Uterus (tissue), 4 donors: ENCODE measurements around the gene COL15A1. TPM values are rescaled to one million over a fixed set of nuclear protein-coding genes. Genes with fewer than 3 reads are reported as not detected.

Experiments
- DNase-seq, 2 donors: peaks; one replicate each; pipeline ENCODE4 v3.0.0-alpha.2; 2019 to 2020
- H3K27ac ChIP-seq, 2 donors: fragments of 200-600 bp; sonication (generic); 1 replicate in 1 of 2; 2 replicates in 1 of 2; pipeline ENCODE4 v1.5.1; 2016 to 2018
- H3K27me3 ChIP-seq, 2 donors: fragments of 200-600 bp; sonication (generic); one replicate each; pipeline ENCODE4 v1.5.1; 2018 to 2019; ENCODE audit warnings: control low read depth in 1 of 2
- H3K36me3 ChIP-seq, 2 donors: fragments of 200-600 bp; sonication (generic); one replicate each; pipeline ENCODE4 v1.5.1; 2019; ENCODE audit warnings: control low read depth in 1 of 2
- H3K4me1 ChIP-seq, 2 donors: fragments of 200-600 bp; sonication (generic); one replicate each; pipeline ENCODE4 v1.5.1; 2018 to 2019; ENCODE audit warnings: control low read depth in 1 of 2
- H3K4me3 ChIP-seq, 2 donors: fragments of 200-600 bp; sonication (generic); 1 replicate in 1 of 2; 2 replicates in 1 of 2; pipeline ENCODE4 v1.5.1; 2018 to 2019; ENCODE audit warnings: mild to moderate bottlenecking in 1 of 2
- H3K9me3 ChIP-seq, 2 donors: fragments of 200-600 bp; sonication (generic); one replicate each; pipeline ENCODE4 v1.5.1; 2019; ENCODE audit warnings: control low read depth in 1 of 2
- POLR2A ChIP-seq, 2 donors: fragments of 450-650 bp; IDR thresholded peaks; one replicate each; pipeline ENCODE4 v1.6.1; 2016; ENCODE audit warnings: antibody characterized with exemption in 2 of 2, mild to moderate bottlenecking in 1 of 2, moderate library complexity in 1 of 2
- intact Hi-C: fragments of 100-400 bp; cut with DNase I; formaldehyde crosslinking; loops from one replicate; pipeline ENCODE4 v1.15.1; 2023; ENCODE audit warnings: low total_unique reads
- total RNA-seq, 4 donors: library from RNA; depleted of rRNA in 3 of 4; stranded (reverse); fragments of >200 nt in 3 of 4; gene quantifications; one replicate each; pipeline versions ENCODE4 v1.1.0 to v1.2.4, GENCODE V29; 2014 to 2023
- TF ChIP-seq, protein P1 (sequence below), 4 experiments: fragments of 200-600 bp in 2 of 4; fragments of 450-650 bp in 2 of 4; sonication (generic) in 2 of 4; IDR thresholded peaks; one replicate each; pipeline ENCODE4 v1.5.1; 2016 to 2019; ENCODE audit warnings: antibody characterized with exemption in 4 of 4, mild to moderate bottlenecking in 2 of 4, moderate library complexity in 1 of 4
- donor health status: DM: yes; HTN: yes; CAD: no.

COL15A1 gene
- total RNA-seq, 4 donors from 2014 or later: 20.3 to 160 (median 50.4) TPM

- H3K4me1 ChIP-seq: no peaks in the 10 kb centered on the region
- no peaks in the 10 kb centered on the region for H3K36me3 ChIP-seq
- DNase-seq: no peak
- no peak overlapping the region for H3K4me3 ChIP-seq
- no peak for TF ChIP-seq POLR2A (IDR thresholded peaks at IDR 0.05)
- TF ChIP-seq, protein P1, sequence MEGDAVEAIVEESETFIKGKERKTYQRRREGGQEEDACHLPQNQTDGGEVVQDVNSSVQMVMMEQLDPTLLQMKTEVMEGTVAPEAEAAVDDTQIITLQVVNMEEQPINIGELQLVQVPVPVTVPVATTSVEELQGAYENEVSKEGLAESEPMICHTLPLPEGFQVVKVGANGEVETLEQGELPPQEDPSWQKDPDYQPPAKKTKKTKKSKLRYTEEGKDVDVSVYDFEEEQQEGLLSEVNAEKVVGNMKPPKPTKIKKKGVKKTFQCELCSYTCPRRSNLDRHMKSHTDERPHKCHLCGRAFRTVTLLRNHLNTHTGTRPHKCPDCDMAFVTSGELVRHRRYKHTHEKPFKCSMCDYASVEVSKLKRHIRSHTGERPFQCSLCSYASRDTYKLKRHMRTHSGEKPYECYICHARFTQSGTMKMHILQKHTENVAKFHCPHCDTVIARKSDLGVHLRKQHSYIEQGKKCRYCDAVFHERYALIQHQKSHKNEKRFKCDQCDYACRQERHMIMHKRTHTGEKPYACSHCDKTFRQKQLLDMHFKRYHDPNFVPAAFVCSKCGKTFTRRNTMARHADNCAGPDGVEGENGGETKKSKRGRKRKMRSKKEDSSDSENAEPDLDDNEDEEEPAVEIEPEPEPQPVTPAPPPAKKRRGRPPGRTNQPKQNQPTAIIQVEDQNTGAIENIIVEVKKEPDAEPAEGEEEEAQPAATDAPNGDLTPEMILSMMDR (IDR thresholded peaks at IDR 0.05): no peak
- no peaks in the 10 kb centered on the region for H3K9me3 ChIP-seq
- no peak overlapping the region for H3K27ac ChIP-seq
- no peaks in the 10 kb centered on the region for H3K27me3 ChIP-seq
- intact Hi-C loops: no loop called here
These were observed 95.9 kb downstream of the COL15A1 start for GRCh38 chr9:99039505-99040182.

DNA sequence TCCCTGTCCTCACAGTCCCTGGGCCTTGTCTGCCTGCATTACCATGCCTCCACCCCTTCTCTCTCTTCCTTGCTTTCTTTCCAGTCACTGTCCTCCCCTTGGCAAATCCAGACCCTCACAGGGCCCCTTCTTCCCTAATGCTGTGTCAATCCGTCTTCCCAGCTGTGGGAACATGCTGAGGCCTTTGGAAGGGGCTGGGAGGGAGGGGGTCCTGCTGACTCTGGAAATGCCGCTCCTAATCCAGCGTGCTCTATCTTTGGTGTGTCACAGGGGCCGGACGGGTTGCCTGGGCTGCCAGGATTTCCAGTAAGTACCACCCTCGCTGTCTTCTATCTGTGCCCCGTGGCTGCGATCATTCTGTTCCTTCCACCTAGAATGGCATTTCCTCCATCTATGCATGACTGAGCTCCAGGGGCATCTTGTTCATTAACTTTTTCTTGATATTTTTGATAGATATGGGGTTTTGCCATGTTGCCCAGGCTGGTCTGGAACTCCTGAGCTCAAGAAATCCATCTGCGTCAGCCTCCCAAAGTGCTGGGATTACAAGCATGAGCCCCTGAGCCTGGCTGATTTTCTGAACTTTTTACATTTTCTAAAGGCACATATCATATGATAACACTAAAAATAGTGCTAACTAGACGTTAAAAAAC lies 96.7 kb downstream of the COL15A1 start:
- H3K27ac ChIP-seq: no peak overlapping the region
- no peaks in the 10 kb centered on the region for H3K9me3 ChIP-seq
- no peaks in the 10 kb centered on the region for H3K36me3 ChIP-seq
- no peak overlapping the region for H3K4me3 ChIP-seq
- H3K4me1 ChIP-seq: no peaks in the 10 kb centered on the region
- TF ChIP-seq, protein P1 (IDR thresholded peaks at IDR 0.05): no peak
- no peak for TF ChIP-seq POLR2A (IDR thresholded peaks at IDR 0.05)
- intact Hi-C loops: no loop called here
- DNase-seq: no peak
- H3K27me3 ChIP-seq: no peaks in the 10 kb centered on the region

DNA sequence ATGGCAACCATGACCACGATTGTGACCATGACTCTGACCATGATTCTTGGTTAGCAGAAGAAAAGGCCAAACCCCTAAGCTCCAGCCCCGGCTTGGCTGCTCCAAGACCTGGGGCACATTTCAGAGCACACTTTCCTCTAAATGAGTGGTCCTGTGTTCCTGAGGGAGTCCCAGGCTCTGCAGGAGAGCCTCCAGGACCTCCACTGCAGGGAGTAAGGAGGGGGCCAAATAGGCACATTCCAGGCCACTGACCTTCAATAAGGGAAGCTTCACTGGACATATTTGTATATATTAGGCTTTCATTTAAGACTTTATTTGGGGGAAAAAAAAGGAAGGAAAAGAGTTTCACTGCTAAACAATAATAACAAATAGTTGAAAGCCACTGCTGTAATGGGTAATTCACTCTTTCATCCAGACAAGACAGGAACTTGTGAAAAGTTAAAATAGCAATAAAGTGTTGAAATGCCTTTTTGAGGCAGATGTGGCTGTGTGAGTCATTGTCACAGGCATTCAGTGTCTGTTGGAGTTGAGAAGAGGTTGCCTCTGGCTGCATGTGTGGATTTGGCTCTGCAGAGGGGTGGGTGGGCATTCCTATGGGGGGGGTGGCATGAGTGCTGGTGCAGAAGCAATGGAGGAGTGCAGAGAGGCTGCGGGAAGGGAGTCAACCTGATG lies 97.3 kb downstream of the COL15A1 start:
- Histone ChIP-seq H3K4me3 (no peak overlapping the region), H3K27me3 (no peaks in the 10 kb centered on the region), H3K36me3 (no peaks in the 10 kb centered on the region), H3K9me3 (no peaks in the 10 kb centered on the region), H3K4me1 (no peaks in the 10 kb centered on the region), H3K27ac (no peak overlapping the region)
- intact Hi-C loops: no loop called here
- no peak for DNase-seq
- TF ChIP-seq, protein P1 (IDR thresholded peaks at IDR 0.05): no peak
- no peak for TF ChIP-seq POLR2A (IDR thresholded peaks at IDR 0.05)

GRCh38 chr9:99041618-99042017 lies 97.9 kb downstream of the COL15A1 start:
- DNase-seq: no peak
- Histone ChIP-seq H3K36me3 (no peaks in the 10 kb centered on the region), H3K27ac (no peak overlapping the region), H3K27me3 (no peaks in the 10 kb centered on the region), H3K4me3 (no peak overlapping the region), H3K9me3 (no peaks in the 10 kb centered on the region), H3K4me1 (no peaks in the 10 kb centered on the region)
- intact Hi-C loops: no loop called here
- no peak for TF ChIP-seq POLR2A (IDR thresholded peaks at IDR 0.05)
- TF ChIP-seq, protein P1 (IDR thresholded peaks at IDR 0.05): no peak

DNA sequence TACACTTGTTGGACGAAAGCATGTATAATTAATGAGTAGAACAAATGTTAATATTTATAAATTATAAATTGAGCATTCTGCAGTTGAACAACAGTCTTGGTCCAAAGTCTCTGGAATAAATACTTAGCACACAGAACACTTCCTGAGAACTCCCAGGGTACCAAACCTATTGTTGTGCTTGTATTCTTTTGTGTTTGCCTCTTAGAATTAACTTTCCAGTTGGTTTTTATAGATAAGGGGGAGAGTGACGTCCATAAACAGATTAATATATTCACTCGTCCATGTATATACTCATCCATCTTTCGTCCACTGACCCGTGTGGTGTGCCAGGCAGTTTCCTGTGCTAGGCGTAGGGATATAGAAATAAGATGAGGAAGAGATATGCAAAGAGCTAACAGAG lies 98.9 kb downstream of the COL15A1 start:
- intact Hi-C loops: no loop called here
- no peaks in the 10 kb centered on the region for H3K36me3 ChIP-seq
- DNase-seq: no peak
- H3K4me3 ChIP-seq: no peak overlapping the region
- no peaks in the 10 kb centered on the region for H3K9me3 ChIP-seq
- TF ChIP-seq, protein P1 (IDR thresholded peaks at IDR 0.05): no peak
- no peak for TF ChIP-seq POLR2A (IDR thresholded peaks at IDR 0.05)
- H3K27ac ChIP-seq: no peak overlapping the region
- no peaks in the 10 kb centered on the region for H3K4me1 ChIP-seq
- no peaks in the 10 kb centered on the region for H3K27me3 ChIP-seq
